T follicular helper cell (primary cell): ENCODE measurements around the gene SEC14L1.
"Not testable (repeated sequence)": the region's sequence is repeated elsewhere in the genome, so short reads cannot be mapped to it uniquely, and the experiment has no call there.

Experiments used
- DNase-seq: peaks from one replicate; pipeline ENCODE4 v3.0.0-alpha.2; 2020; ENCODE audit warnings: low read depth
- total RNA-seq, 2 experiments: gene quantifications; one replicate each; lab custom pipeline; 2026; lab: John Stamatoyannopoulos, UW

Gene SEC14L1
- 29.0 to 47.1 reads per million in 2 experiments for total RNA-seq

DNA sequence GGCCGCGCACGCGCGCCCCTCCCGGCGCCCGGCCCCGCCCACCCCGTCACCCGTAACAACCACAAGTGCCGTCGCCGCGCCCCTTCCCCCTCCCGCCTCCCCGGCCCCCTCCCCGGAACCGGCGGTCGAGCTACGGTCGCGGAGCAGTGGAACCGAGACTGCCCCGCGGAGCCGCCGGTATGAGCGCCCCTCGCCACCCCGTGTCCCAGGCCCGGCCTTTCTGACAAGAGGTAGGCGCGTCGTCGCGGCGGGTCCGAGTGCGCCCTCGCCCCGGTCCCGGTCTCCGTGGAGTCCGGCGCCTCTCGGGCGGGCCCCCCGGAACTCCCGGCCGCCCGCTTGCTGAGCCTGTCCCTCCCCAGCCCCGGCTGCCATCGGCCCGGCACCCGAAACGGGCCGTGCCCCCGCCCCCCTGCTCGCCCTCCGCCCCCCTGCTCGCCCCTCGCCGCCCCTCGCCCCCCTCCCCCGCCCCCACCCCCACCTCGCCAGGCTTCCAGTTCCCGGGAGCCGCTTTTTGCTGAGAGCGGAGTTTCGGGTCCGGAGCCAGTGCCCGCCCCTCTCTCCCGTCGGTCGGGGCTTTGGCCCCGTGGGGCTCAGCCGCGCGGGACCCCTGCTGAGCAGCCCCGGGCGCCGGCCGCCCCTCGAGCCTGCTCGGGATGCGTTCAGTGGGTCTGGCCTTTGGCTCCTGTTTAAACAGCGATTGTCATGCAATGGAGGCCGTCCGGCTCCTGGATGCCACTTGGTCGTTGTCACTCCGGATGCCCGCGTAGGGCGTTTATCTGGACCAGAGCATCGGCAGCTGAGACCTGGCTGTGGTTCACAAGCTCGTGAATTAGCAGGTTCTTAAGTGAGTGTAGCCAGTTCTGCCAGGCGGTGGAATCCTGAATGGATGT lies at the start of gene SEC14L1:
Gene SEC14L1 (plus strand): TSS at position 92 of the 890 bp plus-strand sequence. CDS start 2,628 bp downstream, outside the sequence.
- no peak for DNase-seq

DNA sequence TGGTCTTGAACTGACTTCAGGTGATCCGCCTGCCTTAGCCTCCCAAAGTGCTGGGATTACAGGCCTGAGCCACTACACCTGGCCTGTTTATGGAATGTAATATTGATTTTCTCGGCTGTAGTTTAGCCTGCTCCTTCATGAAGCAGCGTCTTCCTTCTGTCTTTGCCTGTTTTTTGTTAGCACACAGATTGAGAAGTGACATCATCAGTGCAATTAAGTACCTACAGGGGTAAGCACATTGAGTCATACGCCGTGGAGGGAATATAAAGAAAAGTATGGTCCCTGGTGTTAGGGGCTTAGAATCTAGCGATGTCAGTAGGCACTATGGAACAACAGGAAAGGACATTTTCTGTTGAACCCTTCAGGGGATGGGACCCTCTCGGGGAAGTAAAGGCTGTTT lies 48.7 kb upstream of the SEC14L1 start:
- DNase-seq = no peak

DNA sequence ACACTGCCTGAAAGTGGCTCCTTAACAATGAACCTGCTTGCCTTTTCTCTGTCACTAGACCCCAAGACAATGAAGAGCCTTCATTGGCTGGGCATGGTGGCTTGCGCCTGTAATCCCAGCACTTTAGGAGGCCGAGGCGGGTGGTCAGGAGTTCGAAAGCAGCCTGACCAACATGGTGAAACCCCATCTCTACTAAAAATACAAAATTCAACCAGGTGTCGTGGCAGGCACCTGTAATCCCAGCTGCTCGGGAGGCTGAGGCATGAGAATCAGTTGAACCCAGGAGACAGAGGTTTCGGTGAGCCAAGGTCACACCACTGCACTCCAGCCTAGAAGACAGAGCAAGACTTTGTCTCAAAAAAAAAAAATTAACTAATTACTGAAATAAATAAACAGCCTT lies 45.3 kb upstream of the SEC14L1 start:
- DNase-seq = no peak

DNA sequence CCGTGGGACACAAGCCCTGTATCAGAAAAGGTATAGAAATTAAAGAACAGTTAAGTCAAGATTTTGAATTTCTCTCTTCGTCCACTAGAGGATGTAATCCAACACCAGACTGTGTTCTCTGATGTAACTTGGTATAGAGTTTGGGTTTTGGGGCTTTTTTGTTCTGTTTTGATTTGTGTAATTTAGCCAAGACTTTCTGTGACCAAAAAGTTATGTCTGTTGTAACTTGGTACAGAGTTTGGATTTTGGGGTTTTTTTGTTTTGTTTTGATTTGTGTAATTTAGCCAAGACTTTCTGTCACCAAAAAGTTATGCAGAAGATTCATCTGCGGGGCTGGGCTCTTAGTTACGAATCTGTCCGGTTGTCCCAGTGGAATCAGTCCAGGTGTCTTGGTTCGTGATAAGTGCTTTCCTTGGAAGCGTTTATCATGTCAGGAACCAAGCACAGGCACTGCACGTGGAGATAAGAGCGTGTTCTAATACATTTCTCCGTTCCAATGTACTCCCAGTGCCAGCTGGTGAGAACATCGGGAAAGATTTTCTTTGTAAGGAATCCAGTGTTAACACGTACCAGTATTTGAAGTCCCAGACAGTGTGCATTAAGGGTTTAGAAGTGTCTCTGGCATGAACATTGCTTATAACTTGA lies 44.1 kb upstream of the SEC14L1 start:
- DNase-seq = no peak

DNA sequence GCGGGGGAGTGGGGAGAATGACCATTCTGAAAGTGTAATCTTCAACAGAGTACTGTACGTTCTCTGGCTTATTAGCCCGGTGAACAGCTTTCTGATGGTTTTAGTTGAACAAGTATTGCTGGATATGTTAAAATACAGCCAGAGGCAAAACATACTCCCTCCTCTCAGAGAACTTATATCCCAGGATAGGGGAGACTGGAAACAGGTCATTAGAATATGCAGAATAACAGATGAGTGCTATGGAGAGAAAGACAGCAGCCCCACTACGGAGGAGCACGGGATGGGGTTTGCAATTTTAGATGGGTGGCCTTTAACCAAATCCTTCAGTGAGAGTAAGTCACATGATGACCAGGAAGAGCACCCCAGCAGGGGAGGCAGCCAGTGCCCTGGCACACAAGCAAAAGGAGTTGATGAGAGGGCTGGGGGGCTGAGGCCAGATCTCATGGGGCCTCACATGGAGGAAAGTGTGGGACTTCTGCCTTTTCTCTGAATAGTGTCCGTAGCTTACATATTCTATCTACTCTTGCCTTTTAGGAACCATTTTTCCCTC lies 43.1 kb upstream of the SEC14L1 start:
- DNase-seq = no peak

DNA sequence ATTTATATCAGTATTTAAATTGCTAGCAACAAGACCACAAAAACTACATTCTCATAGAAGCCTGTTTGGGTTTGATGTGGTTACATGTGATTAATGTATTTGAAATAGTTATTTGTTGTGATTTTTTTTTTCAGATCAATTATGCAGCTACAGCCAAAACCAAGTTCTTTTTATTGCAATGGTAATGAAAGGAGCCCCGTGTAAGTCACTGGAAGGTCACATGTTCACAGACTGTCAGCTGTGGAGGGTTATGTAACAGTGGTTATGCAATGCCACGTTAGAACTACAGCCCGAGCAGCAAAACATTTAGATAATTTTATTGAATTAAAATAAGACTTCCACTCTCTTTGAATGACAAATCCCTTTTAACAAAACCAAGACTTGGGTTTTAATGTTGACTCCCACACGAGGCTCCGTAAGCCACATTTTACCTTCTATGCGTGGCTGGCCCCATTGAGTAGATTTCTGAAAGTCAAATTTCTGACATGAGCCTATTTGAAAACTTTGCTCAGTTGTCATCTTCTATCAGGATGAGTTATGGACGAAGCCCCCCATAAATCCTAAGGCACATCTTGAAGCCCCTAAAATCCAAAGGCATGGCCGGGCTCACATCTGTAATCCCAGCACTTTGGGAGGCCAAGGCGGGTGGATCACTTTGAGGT lies 41.8 kb upstream of the SEC14L1 start:
- no peak for DNase-seq

DNA sequence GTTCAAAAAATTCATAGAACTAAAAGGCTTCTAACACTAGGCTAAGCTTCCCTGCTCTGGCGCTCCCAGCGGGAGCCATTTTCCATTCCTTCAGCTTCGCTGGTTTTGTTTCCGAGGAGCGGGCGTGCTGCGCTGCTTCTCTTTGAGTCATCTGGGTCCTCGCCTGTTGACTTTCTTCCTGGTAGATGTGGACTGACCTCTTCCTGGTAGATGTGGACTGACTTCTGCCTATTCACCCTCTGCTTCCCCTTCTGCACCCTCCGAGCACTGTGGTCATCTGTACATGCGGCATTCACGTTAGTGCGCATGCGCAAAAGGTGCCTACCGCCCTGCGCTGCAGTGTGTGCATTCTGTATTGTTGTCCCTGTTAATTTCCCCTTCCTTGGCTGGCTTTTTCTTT lies 40.8 kb upstream of the SEC14L1 start:
- DNase-seq = no peak

DNA sequence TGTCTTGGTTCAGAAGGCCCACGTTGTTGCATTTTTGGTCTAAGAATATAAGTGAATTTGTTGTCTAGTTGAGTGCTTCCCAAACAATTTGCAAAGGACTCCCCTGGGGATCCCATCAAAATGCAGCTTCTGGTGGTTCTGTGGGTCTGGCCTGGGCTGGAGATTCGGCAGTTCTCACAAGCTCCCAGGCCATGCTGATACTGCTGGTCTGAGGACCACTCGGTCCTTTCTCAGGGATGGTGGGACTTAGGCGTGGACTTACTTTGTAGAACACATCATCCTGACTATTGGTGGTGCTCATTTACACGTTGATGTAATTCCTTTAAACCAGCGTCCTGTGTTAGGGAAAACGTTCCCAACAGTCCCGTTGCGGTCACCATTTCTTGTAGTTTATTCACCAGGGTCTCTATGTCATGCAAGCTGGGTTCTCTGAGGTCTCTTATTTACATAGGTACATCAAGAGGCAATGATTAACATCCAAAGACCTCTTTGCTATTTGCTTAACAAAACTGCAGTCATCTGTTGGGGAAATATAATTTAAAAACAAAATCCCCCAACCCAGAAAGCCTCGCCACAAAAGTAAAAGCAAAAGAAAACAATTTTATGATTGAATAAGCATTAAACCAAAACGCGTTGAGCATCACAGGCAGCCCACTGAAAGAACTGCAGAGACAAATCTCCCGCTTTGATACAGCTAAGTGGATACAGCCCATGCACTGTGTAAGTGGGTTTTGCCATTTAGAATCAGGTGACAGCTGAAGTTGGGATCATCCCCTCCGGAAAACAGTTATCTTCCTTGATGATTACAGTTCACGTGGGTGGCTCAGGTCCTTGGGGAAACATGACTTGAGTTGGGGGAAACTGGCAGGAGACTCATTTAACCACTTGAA lies 39.0 kb upstream of the SEC14L1 start:
- DNase-seq = no peak

DNA sequence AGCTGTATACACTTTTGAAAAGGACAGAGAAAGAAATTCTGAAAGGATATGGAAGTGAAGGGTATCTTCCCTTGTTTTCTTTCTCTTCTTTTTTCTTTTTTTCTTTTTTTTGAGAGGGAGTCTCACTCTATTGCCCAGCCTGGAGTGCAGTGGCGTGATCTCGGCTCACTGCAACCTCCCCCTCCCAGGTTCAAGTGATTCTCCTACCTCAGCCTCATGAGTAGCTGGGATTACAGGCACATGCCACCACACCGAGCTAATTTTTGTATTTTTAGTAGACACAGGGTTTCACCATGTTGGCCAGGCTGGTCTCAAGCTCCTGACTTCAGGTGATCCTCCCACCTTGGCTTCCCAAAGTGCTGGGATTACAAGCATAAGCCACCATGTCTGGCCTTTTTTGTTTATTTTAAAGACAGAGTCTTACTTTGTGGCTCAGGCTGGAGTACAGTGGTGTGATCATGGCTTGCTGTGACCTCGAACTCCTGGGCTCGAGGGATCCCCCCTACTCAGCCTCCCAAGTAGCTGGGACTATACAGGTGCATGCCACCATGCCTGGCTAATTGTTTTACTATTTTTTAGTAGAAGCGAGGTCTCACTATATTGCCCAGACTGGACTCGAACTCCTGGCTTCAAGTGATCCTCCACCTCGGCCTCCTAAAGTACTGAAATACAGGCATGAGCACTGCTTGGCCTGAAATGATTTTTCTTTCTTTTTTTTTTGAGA lies 38.2 kb upstream of the SEC14L1 start:
- DNase-seq = not testable (repeated sequence)

DNA sequence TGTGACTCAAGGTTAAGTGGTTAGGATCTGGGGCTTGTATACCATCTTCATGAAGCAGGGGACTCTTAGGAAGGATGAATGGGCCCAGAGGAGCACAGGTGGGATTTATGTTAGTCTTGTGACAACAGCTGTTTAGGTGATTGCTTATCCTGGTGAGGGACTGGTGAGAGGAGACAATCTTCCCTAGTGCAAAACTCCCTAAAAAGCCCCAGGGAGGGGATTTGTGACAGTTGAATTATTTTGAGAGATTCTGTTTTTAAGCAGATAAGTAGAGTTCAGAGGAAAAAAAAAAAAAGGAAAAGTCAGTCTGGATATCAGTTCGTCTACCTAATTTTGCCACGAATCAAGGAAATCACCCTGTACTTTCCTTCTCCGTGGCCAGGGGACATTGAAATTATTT lies 35.1 kb upstream of the SEC14L1 start:
- DNase-seq = no peak

DNA sequence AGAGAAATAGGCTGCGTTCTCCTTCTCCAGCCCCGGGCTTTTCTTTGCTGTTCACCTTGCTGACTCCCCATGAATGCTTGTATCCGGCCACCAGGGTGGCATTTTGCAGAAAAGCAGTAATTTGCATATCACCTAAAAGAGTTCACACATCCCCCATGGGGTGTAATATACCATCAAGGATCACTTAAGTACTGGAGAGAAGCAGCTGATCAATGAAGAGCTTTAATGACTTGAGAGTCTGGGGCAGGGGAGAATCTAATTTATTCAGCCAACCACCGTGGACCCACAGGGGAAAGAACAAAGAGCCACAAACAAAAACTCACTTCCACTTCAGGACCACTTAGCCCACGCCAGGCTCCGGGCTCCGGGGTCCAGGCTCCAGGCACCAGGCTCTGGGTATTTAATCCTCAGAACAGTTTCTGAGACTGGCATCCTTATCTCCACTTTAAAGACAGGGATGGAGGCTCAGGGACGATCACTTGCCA lies 33.9 kb upstream of the SEC14L1 start:
- DNase-seq = no peak

DNA sequence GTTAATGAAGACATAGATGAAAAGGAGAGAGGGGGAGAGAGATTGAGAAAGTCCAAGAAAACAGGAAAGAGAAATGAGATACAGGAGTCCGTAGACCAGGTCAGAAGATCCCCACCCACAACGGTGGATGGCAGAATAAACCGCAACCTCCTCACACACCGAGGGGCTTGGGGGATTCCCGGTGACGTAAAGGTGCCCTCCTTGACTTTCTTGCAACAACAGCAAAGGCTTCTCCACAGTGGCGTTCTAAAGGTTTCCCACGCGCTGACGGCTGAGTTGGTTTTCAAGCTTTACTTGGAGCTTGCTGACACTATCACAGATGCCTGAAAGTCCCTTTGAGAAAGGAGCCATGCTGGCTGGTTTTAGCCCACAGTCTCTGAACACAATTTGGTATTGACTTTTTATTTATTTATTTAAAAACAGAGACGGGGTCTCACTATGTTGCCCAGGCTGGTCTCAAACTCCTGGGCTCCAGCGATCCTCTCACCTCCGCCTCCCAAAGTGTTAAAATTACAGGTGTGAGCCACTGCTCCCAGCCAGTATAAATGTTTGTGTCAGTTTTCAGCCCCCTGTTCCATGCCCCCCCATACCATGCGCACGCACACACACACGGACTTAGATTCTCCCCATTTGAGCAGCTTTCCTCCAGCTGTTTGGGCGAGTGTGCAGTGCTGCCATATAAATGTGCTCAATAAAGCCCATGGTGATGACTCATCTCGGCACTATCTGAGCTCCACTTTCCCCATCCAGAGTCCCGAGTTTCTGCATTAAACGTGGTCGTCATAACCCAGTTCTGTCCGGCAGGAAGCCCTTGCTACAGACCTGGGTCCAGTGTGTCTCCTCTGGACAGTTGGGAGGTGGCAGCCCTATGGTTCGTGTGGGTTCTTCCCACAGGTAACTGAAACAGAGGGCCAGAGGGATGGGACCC lies 33.0 kb upstream of the SEC14L1 start:
- no peak for DNase-seq

DNA sequence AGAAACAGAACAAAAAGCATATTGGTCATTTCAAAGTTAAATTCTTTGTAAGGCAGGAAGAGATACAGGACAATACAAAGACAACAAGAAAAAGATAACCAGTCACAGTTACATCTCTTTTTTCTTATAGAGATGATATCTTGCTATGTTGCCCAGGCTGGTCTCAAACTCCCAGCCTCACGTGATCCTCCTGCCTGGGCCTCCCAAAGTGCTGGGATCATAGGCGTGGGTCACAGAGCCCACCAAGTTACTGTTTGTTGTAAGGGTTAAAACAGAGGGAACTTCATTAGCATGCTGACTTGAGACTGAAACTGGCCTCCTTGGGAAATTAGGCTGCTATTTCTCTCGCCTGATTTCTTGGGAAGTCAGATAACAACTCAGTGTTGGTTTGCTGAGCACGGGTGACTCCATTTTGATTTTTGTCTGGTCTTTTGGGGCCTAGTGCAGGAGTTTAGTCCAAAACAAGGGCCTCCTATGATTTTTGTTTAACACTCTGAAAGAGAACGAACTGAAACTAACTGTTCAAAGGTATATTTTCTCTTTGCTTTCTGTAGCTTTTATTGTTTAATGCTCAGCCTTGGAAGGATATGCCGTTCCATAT lies 31.5 kb upstream of the SEC14L1 start:
- DNase-seq = no peak

DNA sequence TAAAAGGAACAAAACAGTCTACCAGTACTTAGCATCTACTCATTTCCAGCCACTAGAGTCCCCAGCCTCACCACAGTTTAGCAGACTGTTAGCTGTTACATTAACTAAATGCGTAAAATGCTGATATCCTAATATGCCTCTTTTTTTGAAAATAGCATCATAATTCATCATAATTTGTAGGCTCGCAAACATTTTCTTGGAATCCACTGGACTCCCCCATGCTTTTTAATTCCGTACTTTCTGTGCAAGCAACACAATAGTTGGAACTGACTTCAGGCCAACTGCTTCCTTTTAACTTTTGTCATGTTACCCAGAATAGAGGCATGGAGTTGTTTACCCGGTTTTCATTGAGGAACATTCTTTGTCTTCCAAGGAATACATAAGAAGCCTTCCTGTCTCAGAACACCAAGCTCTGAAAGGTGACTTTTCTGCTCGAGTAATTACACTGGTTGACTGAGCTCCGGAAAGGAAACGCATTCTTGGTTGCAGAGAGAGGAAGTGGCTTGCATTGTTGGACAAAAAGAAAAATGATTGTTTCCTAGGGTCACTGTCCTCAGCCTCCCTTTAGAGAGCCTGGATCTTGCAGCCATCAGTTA lies 30.9 kb upstream of the SEC14L1 start:
- no peak for DNase-seq

DNA sequence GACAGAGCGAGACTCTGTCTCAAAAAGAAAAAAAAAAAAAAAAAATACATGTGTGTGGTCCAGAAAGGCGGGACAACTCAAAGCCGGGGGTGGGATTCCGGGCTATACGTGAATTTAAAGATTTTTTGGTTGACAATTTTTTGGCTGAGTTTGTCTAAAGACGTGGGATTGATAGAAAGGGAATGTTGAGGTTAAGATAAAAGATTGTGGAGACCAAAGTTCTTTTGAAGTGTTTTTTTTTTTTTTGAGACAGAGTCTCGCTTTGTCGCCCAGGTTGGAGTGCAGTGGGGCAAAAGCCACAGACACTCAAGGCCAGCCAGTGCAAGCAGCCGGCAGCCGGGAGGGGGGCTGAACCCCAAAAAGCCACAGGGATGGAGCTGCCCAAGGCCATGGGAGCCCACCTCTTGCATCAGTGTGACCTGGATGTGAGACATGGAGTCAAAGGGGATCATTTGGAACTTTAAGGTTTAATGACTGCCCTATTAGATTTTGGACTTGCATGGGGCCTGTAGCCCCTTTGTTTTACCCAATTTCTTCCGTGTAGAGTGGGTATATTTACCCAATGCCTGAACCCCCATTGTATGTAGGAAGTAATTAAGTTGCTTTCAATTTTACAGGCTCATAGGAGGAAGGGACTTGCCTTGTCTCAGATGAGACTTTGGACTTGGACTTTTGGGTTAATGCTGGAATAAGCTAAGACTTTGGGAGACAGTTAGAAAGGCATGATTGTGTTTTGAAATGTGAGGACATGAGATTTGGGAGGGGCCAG lies 29.4 kb upstream of the SEC14L1 start:
- not testable (repeated sequence) for DNase-seq

DNA sequence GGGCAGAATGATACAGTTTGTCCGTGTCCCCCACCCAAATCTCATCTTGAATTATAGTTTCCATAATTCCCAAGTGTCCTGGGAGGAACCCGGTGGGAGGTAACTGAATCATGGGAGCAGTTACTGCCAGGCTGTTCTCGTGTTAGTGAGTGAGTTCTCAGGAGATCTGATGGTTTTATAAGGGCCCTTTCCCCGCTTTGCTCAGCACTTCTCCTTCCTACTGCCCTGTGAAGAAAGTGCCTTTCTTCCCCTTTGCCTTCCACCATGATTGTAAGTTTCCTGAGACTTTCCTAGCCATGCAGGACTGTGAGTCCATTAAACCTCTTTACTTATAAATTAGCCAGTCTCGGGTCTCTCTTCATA lies 28.9 kb upstream of the SEC14L1 start:
- no peak for DNase-seq

DNA sequence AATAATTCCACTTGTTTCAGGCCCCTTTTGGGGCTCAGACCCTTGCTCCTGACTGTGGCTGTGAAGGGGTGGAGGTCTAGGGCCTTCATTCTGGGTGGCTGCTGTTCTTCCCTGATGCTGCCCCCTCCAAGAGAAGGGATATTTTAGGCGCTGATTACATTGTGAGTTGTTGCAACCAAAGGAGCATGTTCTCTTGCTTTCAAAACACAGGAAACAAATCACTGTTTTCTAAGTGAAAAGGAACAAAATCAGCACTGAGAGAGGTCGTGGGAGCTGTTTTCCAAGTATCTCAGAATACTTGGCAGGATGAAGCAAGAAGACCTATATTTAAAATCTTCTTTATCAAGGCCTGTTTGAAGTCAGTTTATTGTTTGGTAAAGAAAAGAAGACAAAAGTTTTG lies 25.3 kb upstream of the SEC14L1 start:
- no peak for DNase-seq

DNA sequence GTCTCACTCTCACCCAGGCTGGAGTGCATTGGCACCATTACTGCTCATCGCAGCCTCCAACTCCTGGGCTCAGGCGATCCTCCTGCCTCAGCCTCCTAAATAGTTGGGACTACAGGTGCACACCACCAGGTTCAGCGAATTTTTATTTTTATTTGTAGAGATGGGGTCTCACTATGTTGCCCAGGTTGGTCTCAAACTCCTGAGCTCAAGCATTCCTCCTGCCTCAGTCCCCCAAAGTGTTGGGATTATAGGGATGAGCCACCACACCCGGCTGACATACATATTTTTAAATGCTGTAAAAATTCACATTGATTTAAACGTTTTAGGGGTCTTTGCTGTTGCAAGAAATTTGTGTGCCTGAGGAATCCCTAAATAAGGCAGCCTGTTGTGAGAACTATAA lies 24.8 kb upstream of the SEC14L1 start:
- DNase-seq = no peak
